ENCODE data around the gene ZNF550. TPM values are rescaled to one million over a fixed set of nuclear protein-coding genes. Genes with fewer than 3 reads are reported as not detected.

The ZNF550 gene
- total and polyA plus RNA-seq, 2 donors (not counting 1 experiment from before 2014, with no cell fraction given) = 18.0 to 31.1 TPM

GRCh38 chr19:57563547-57563946, 3.9 kb upstream of the ZNF550 start:
- Histone ChIP-seq H2AFZ (ENCODE audit: insufficient read depth, low read depth, low read length, poor library complexity, severe bottlenecking) (no peak overlapping the region), H4K20me1 (ENCODE audit: control insufficient read depth, insufficient read depth, low read length, poor library complexity, severe bottlenecking) (no peaks in the 10 kb centered on the region), H3K27ac (ENCODE audit: low read length in 2 of 2) (no peak overlapping the region), H3K4me1 (ENCODE audit: control insufficient read depth in 2 of 2, insufficient read depth in 2 of 2, low read length in 2 of 2) (peaks cover 11 to 15% of the 10 kb centered on the region in 2 donors), H3K4me2 (replicated peaks; ENCODE audit: low read depth, low read length, poor library complexity, severe bottlenecking) (no peak overlapping the region), H3K4me3 (ENCODE audit: control extremely low read depth in 1 of 5, extremely low read depth in 1 of 5, insufficient read depth in 1 of 5, low read depth in 2 of 5, low read length in 4 of 5) (no peak overlapping the region), H3K79me2 (ENCODE audit: control insufficient read depth, insufficient read depth, low read length) (peaks cover 20% of the 10 kb centered on the region), H3K36me3 (replicated peaks in 1 of 2; ENCODE audit: control extremely low read depth in 1 of 2, control insufficient read depth in 1 of 2, extremely low read depth in 1 of 2, insufficient read depth in 2 of 2, low read length in 1 of 2) (no peaks in the 10 kb centered on the region), H3K27me3 (replicated peaks in 1 of 4; ENCODE audit: control extremely low read depth in 1 of 4, control insufficient read depth in 3 of 4, insufficient read depth in 4 of 4, low read length in 3 of 4) (peaks cover 0 to 4% (median 2%) of the 10 kb centered on the region in 4 experiments), H3K9ac (ENCODE audit: low read length) (no peak overlapping the region), H3K9me3 (ENCODE audit: control extremely low read depth in 1 of 3, control insufficient read depth in 2 of 3, insufficient read depth in 1 of 3, low read length in 2 of 3) (peaks cover 23 to 63% (median 36%) of the 10 kb centered on the region in 3 donors)
- POLR2A ChIA-PET = no interaction called here
- WGBS (ENCODE audit: insufficient coverage) = 38% methylated on average over 1 of the region's 1 CpG
- no peak overlapping the region for H3K27ac Mint-ChIP-seq
- H3K27me3 Mint-ChIP-seq = peaks cover 13% of the 10 kb centered on the region
- peaks cover 16% of the 10 kb centered on the region for H3K9me3 Mint-ChIP-seq (ENCODE audit: insufficient read depth)
- DNase-seq (no peak), ATAC-seq (ENCODE audit: low read depth) (no peak)
- no peak for TF ChIP-seq EZH2 (IDR thresholded peaks at IDR 0.05; ENCODE audit: borderline replicate concordance, insufficient read depth, low read depth, low read length, poor library complexity, severe bottlenecking)
- TF ChIP-seq CTCF (IDR thresholded peaks at IDR 0.05) = no peak
- intact Hi-C loops (cut with micrococcal nuclease) = no loop called here
- peaks cover 17% of the 10 kb centered on the region for H3K4me1 Mint-ChIP-seq
- CTCF ChIA-PET = no interaction called here
- no peak overlapping the region for H3K4me3 Mint-ChIP-seq

DNA sequence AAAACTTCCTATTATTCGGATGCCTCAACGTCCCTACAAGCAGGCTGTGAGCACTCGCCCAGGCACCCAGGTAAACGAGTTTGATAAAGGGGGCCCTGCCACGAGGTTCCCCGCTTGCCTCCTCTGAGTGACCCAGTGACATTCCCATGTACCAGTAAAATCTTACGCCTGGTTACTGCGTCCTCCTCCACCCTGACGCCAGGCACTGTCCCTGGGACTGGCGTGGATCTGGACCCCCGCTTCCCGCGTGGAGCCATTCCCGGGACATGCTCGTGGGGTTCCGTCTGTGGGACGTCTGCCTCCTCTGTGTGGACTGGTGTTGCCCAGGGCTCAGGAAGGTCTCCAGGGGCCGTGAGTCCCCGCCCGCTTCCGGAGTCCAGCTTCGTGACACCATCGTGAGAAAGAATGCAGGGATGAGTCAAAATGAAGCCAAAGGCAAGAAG, 407 bp upstream of the ZNF550 start:
- peaks cover 8% of the 10 kb centered on the region for H3K9me3 Mint-ChIP-seq (ENCODE audit: insufficient read depth)
- H3K27me3 ChIP-seq (replicated peaks in 1 of 4; ENCODE audit: control extremely low read depth in 1 of 4, control insufficient read depth in 3 of 4, insufficient read depth in 4 of 4, low read length in 3 of 4) = peaks cover 0 to 4% (median 2%) of the 10 kb centered on the region in 4 experiments
- H3K36me3 ChIP-seq (replicated peaks in 1 of 2; ENCODE audit: control extremely low read depth in 1 of 2, control insufficient read depth in 1 of 2, extremely low read depth in 1 of 2, insufficient read depth in 2 of 2, low read length in 1 of 2) = peaks cover 0 to 8% of the 10 kb centered on the region in 2 experiments
- 44% methylated on average over 22 of the region's 23 CpGs for WGBS (ENCODE audit: insufficient coverage)
- peak overlapping the region; percentile 99 for H2AFZ ChIP-seq (ENCODE audit: insufficient read depth, low read depth, low read length, poor library complexity, severe bottlenecking)
- no peak for TF ChIP-seq EZH2 (IDR thresholded peaks at IDR 0.05; ENCODE audit: borderline replicate concordance, insufficient read depth, low read depth, low read length, poor library complexity, severe bottlenecking)
- TF ChIP-seq CTCF (IDR thresholded peaks at IDR 0.05) = no peak
- peak overlapping the region; percentile 86 for H3K27ac Mint-ChIP-seq
- peaks cover 30% of the 10 kb centered on the region for H3K4me1 Mint-ChIP-seq
- CTCF ChIA-PET = interaction anchor here (1.0 kb wide), 1 partner anchor 17 kb away, joined by 4 read pairs; no protein-coding TSS in a partner anchor
- H4K20me1 ChIP-seq (ENCODE audit: control insufficient read depth, insufficient read depth, low read length, poor library complexity, severe bottlenecking) = peaks cover 5% of the 10 kb centered on the region
- peak overlapping the region; percentile 64 to 98 (median 92) for H3K4me3 ChIP-seq (ENCODE audit: control extremely low read depth in 1 of 5, extremely low read depth in 1 of 5, insufficient read depth in 1 of 5, low read depth in 2 of 5, low read length in 4 of 5)
- H3K4me2 ChIP-seq (replicated peaks; ENCODE audit: low read depth, low read length, poor library complexity, severe bottlenecking) = peak overlapping the region; percentile 92
- peak overlapping the region; percentile 94 for H3K9ac ChIP-seq (ENCODE audit: low read length)
- peak overlapping the region; percentile 28 to 69 for H3K27ac ChIP-seq (ENCODE audit: low read length in 2 of 2)
- POLR2A ChIA-PET = no interaction called here
- intact Hi-C loops (cut with micrococcal nuclease) = no loop called here
- ATAC-seq (ENCODE audit: low read depth) (peak; percentile 7), DNase-seq (no peak)
- peaks cover 13% of the 10 kb centered on the region for H3K27me3 Mint-ChIP-seq
- peaks cover 19 to 21% of the 10 kb centered on the region in 2 donors for H3K4me1 ChIP-seq (ENCODE audit: control insufficient read depth in 2 of 2, insufficient read depth in 2 of 2, low read length in 2 of 2)
- H3K79me2 ChIP-seq (ENCODE audit: control insufficient read depth, insufficient read depth, low read length) = peaks cover 36% of the 10 kb centered on the region
- H3K9me3 ChIP-seq (ENCODE audit: control extremely low read depth in 1 of 3, control insufficient read depth in 2 of 3, insufficient read depth in 1 of 3, low read length in 2 of 3) = peaks cover 11 to 29% (median 23%) of the 10 kb centered on the region in 3 donors
- H3K4me3 Mint-ChIP-seq = peak overlapping the region; percentile 94

Measured in B cell (primary cell).